ENCODE measurements around the gene COL28A1. TPM values are rescaled to one million over a fixed set of nuclear protein-coding genes. Genes with fewer than 3 reads are reported as not detected.

COL28A1 gene
- total and polyA plus RNA-seq, 12 donors = 0.66 to 16.0 (median 2.8) TPM

DNA sequence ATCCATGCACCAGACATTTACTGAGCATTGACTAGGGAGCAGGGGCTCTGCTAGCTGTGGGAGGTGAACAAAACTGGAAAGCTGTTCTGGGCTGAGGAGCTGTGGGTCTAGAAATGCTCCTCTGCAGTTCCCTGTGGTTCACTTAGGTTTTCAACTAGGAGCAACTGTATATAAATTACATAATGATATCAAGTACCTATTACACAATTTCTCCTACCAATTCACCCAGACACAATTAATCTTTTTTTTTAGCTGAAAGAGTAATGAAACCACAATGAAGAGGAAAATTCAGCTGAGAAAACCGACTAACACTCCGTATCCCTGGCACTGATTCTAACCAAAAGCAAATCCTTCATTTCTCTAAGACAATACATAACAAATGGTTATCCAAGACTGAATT, 39.4 kb downstream of the COL28A1 start:
- Histone ChIP-seq H3K36me3 (replicated peaks in 1 of 2) (no peaks in the 10 kb centered on the region), H3K4me1 (replicated peaks in 1 of 2) (no peaks in the 10 kb centered on the region), H3K4me3 (no peak overlapping the region), H3K9me3 (replicated peaks in 1 of 3) (no peaks in the 10 kb centered on the region), H3K27me3 (no peaks in the 10 kb centered on the region), H3K27ac (no peak overlapping the region)
- TF ChIP-seq CTCF (IDR thresholded peaks at IDR 0.05) (no peak), POLR2A (IDR thresholded peaks at IDR 0.05) (no peak)
- intact Hi-C loops (cut with DNase I) = no loop called here
- WGBS, 4 donors = 66 to 72% (median 70%) methylated on average over 2 of the region's 2 CpGs
- DNase-seq = no peak

DNA sequence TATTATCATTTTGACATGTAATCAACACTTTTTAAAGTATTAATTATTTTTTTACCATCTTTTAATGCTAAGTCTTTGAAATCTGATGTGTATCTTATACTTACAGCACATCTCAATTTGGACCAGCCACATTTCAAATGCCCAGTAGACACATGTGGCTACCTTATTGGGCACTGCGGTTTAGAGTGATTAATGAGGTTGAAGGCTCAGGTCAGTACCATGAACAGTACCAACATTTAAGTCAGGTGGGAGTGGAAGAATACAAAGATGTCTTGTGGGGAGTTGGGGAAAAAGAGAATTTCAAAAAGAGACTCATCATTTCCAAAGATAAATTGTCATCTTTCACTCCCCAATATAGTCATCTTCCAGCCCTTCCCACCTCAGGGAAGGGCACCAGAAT, 40.5 kb downstream of the COL28A1 start:
- H3K4me1 ChIP-seq (replicated peaks in 1 of 2) = no peaks in the 10 kb centered on the region
- H3K36me3 ChIP-seq (replicated peaks in 1 of 2) = no peaks in the 10 kb centered on the region
- DNase-seq = no peak
- H3K27me3 ChIP-seq = no peaks in the 10 kb centered on the region
- H3K27ac ChIP-seq = no peak overlapping the region
- no peaks in the 10 kb centered on the region for H3K9me3 ChIP-seq (replicated peaks in 1 of 3)
- TF ChIP-seq CTCF (IDR thresholded peaks at IDR 0.05) (no peak), POLR2A (IDR thresholded peaks at IDR 0.05) (no peak)
- intact Hi-C loops (cut with DNase I) = no loop called here
- no peak overlapping the region for H3K4me3 ChIP-seq
- 32 to 52% (median 40%) methylated on average over 1 of the region's 1 CpG for WGBS, 4 donors

DNA sequence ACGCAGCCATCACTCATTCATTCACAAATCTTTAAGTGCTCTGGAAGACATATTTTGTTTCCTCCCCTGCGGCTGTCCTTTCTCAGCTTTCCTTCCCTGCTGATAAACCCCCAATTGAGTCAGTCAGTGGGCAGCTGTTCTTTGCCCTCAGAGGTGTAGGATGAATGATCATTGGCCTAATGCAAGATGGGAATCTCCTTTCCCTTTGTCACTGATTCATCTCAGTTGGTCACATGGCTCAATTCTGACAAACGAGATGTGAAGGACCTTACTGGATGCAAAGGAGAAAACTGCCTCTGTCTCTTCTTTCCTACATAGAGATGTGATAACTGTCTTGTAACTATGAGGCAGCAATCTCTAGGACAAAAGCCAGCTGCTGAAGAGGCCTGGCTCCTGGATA, 44.6 kb downstream of the COL28A1 start:
- no peak for TF ChIP-seq POLR2A (IDR thresholded peaks at IDR 0.05)
- TF ChIP-seq CTCF (IDR thresholded peaks at IDR 0.05) = no peak
- Histone ChIP-seq H3K9me3 (replicated peaks in 1 of 3) (no peaks in the 10 kb centered on the region), H3K27ac (no peak overlapping the region), H3K27me3 (no peaks in the 10 kb centered on the region), H3K36me3 (replicated peaks in 1 of 2) (no peaks in the 10 kb centered on the region), H3K4me3 (no peak overlapping the region), H3K4me1 (replicated peaks in 1 of 2) (peaks cover 0 to 4% of the 10 kb centered on the region in 2 donors)
- intact Hi-C loops (cut with DNase I) = no loop called here
- no peak for DNase-seq
- WGBS, 4 donors = 73 to 85% (median 80%) methylated on average over 3 of the region's 3 CpGs

GRCh38 chr7:7490003-7490402, 45.7 kb downstream of the COL28A1 start:
- DNase-seq = no peak
- no peak for TF ChIP-seq POLR2A (IDR thresholded peaks at IDR 0.05)
- no peak for TF ChIP-seq CTCF (IDR thresholded peaks at IDR 0.05)
- no peak overlapping the region for H3K27ac ChIP-seq
- intact Hi-C loops (cut with DNase I) = no loop called here
- 59 to 73% (median 65%) methylated on average over 2 of the region's 2 CpGs for WGBS, 4 donors
- no peaks in the 10 kb centered on the region for H3K27me3 ChIP-seq
- no peaks in the 10 kb centered on the region for H3K36me3 ChIP-seq (replicated peaks in 1 of 2)
- no peak overlapping the region for H3K4me3 ChIP-seq
- peaks cover 0 to 4% of the 10 kb centered on the region in 2 donors for H3K4me1 ChIP-seq (replicated peaks in 1 of 2)
- H3K9me3 ChIP-seq (replicated peaks in 1 of 3) = no peaks in the 10 kb centered on the region

Data from adrenal gland (tissue), 12 donors.